DND-41 (cell line): ENCODE results near the gene SNTG2.

Experiments used
- ATAC-seq: fragments of 200-7000 bp; cut with Tn5 transposase; 3 replicates; pipeline ENCODE4 v1.9.1; 2021; ENCODE audit warnings: low read depth; ENCODE audit not compliant: insufficient read depth
- DNase-seq: peaks from one replicate; pipeline ENCODE4 v3.0.0-alpha.2; 2020
- H2AFZ ChIP-seq: 2 replicates; pipeline ENCODE4 v1.6.0; 2012; ENCODE audit warnings: low read depth, low read length
- H3K27ac ChIP-seq: 2 replicates; pipeline ENCODE4 v1.5.1; 2012; ENCODE audit warnings: low read length, inconsistent platforms
- H3K27me3 ChIP-seq: fragments of 200-600 bp; sonication (generic); 2 replicates; pipeline ENCODE4 v1.6.0; 2012; ENCODE audit warnings: low read length, mild to moderate bottlenecking, inconsistent platforms; ENCODE audit not compliant: insufficient read depth, poor library complexity
- H3K36me3 ChIP-seq: 2 replicates; pipeline ENCODE4 v1.5.1; 2012; ENCODE audit warnings: low read length, inconsistent platforms; ENCODE audit not compliant: insufficient read depth
- H3K4me1 ChIP-seq: 2 replicates; pipeline ENCODE4 v1.5.1; 2012; ENCODE audit warnings: mild to moderate bottlenecking, low read length; ENCODE audit not compliant: insufficient read depth
- H3K4me2 ChIP-seq: 2 replicates; pipeline ENCODE4 v1.6.0; 2012; ENCODE audit warnings: mild to moderate bottlenecking, moderate library complexity, low read length, inconsistent platforms; ENCODE audit not compliant: insufficient read depth
- H3K4me3 ChIP-seq, 2 experiments: fragments of 200-600 bp in 1 of 2; shearing (Covaris generic) in 1 of 2; 2 replicates each; pipeline ENCODE4 v1.5.1; 2012 to 2016; ENCODE audit warnings: inconsistent platforms in 2 of 2, low read length in 2 of 2, mild to moderate bottlenecking in 2 of 2, low read depth in 1 of 2, moderate library complexity in 1 of 2
- H3K79me2 ChIP-seq: 2 replicates; pipeline ENCODE4 v1.6.0; 2012; ENCODE audit warnings: low read length, inconsistent platforms; ENCODE audit not compliant: insufficient read depth
- H3K9ac ChIP-seq: 2 replicates; pipeline ENCODE4 v1.6.0; 2012; ENCODE audit warnings: low read depth, mild to moderate bottlenecking, inconsistent platforms, low read length, moderate library complexity
- H3K9me3 ChIP-seq: 2 replicates; pipeline ENCODE4 v1.5.1; 2012; ENCODE audit warnings: low read length, moderate library complexity, mild to moderate bottlenecking, inconsistent platforms; ENCODE audit not compliant: insufficient read depth, severe bottlenecking
- H4K20me1 ChIP-seq: 2 replicates; pipeline ENCODE4 v1.6.0; 2012; ENCODE audit warnings: low read length; ENCODE audit not compliant: insufficient read depth
- EZH2 ChIP-seq: IDR thresholded peaks from 3 replicates; pipeline ENCODE4 v1.6.1; 2012; ENCODE audit warnings: borderline replicate concordance, low read depth, mild to moderate bottlenecking, moderate library complexity, low read length, inconsistent platforms; ENCODE audit not compliant: severe bottlenecking
- TF ChIP-seq, protein P1 (sequence below): IDR thresholded peaks from 2 replicates; pipeline ENCODE4 v1.5.1; 2012; ENCODE audit warnings: borderline replicate concordance, low read length, moderate library complexity, mild to moderate bottlenecking; ENCODE audit not compliant: poor library complexity, severe bottlenecking; ENCODE audit errors: extremely low read depth

SNTG2 gene

DNA sequence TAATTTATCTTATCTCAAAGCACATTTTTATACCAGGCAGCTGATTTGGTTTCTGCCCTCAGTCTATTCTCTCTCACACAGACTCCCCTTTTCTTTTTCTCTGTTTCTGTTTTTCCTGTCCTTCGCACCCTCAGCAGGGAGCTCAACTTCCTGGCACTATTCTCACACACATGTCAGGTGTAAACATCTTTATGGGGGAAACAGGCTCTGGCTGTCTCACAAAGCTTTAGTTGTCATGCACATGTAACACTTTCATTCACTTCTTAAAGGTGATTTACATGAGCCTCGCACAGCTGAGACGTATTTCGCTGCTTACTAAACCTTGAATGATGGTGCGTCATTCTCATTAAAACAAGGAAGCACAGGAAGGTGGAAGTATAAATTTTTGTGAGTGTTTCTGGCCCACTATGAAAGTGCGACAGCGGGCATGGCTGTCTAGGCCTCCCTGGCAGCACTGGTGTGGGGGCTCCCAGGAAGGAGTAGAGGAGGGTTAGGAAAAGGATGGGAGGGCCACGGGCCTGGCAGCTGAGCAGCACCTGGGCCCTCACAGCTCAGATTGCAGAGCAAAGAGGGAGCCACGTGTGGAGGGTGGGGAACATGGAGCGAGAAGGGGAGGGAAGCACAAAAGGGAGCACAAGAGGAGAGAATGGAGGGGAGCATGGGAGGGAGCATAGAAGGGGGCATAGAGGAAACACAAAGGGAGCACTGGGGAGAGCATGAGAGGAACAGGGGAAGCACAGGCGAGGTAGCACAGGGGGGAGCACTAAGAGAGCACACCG lies 46.2 kb upstream of the SNTG2 start:
- H2AFZ ChIP-seq, result peak overlapping the region; percentile 57; the same call in 1 of the 2 replicates
- peaks cover 23% of the 10 kb centered on the region for H3K4me1 ChIP-seq
- H3K9ac ChIP-seq, result no peak overlapping the region
- peak; percentile 35; the same call in 2 of the 3 replicates for ATAC-seq
- no peak overlapping the region for H3K4me2 ChIP-seq
- H3K9me3 ChIP-seq, result peaks cover 3% of the 10 kb centered on the region
- TF ChIP-seq EZH2, result no peak
- TF ChIP-seq, protein P1, sequence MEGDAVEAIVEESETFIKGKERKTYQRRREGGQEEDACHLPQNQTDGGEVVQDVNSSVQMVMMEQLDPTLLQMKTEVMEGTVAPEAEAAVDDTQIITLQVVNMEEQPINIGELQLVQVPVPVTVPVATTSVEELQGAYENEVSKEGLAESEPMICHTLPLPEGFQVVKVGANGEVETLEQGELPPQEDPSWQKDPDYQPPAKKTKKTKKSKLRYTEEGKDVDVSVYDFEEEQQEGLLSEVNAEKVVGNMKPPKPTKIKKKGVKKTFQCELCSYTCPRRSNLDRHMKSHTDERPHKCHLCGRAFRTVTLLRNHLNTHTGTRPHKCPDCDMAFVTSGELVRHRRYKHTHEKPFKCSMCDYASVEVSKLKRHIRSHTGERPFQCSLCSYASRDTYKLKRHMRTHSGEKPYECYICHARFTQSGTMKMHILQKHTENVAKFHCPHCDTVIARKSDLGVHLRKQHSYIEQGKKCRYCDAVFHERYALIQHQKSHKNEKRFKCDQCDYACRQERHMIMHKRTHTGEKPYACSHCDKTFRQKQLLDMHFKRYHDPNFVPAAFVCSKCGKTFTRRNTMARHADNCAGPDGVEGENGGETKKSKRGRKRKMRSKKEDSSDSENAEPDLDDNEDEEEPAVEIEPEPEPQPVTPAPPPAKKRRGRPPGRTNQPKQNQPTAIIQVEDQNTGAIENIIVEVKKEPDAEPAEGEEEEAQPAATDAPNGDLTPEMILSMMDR, result no peak
- no peak for DNase-seq
- H3K4me3 ChIP-seq, result no peak overlapping the region
- no peaks in the 10 kb centered on the region for H3K27me3 ChIP-seq
- H3K27ac ChIP-seq, result peak overlapping the region; percentile 56
- H4K20me1 ChIP-seq, result no peaks in the 10 kb centered on the region
- no peaks in the 10 kb centered on the region for H3K79me2 ChIP-seq
- no peaks in the 10 kb centered on the region for H3K36me3 ChIP-seq

DNA sequence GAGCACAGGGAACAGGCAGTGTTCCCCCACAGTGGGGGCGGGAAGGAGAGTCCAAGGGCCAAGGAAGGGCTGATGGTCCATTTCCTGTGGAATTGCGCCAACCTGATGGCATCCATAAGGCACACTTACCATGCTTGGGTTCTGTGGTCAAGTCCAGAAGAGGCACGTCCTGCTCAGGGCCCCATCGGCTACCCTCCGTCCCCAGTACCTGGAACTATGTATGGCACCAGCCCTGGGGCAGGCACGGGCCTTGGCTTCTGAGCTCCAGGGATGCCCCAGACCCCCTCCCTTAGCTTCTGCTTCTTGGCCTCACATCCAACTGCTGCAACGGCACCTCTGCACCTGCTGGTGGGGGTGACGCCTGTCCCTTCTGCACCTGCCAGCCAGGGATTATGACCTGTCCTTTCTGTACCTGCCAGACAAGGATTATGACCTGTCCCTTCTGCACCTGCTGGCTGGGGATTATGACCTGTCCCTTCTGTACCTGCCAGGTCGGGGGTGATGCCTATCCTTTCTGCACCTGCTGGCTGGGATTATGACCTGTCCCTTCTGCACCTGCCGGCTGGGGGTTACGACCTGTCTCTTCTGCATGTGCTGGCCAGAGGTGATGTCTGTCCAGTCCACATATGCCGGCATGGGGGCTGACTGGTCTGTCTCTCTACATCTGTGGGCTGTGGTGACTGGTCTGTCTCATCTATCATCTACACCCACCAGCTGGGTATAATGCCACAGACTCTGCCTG lies 45.4 kb upstream of the SNTG2 start:
- peaks cover 25% of the 10 kb centered on the region for H3K4me1 ChIP-seq
- no peaks in the 10 kb centered on the region for H3K36me3 ChIP-seq
- H3K4me2 ChIP-seq, result no peak overlapping the region
- H3K27me3 ChIP-seq, result no peaks in the 10 kb centered on the region
- TF ChIP-seq, protein P1, result no peak
- no peak for TF ChIP-seq EZH2
- no peaks in the 10 kb centered on the region for H3K79me2 ChIP-seq
- no peak overlapping the region for H3K4me3 ChIP-seq
- H2AFZ ChIP-seq, result no peak overlapping the region
- no peak for ATAC-seq
- no peaks in the 10 kb centered on the region for H3K9me3 ChIP-seq
- peak overlapping the region; percentile 56; the same call in 1 of the 2 replicates for H3K27ac ChIP-seq
- DNase-seq, result no peak
- no peaks in the 10 kb centered on the region for H4K20me1 ChIP-seq
- H3K9ac ChIP-seq, result no peak overlapping the region

DNA sequence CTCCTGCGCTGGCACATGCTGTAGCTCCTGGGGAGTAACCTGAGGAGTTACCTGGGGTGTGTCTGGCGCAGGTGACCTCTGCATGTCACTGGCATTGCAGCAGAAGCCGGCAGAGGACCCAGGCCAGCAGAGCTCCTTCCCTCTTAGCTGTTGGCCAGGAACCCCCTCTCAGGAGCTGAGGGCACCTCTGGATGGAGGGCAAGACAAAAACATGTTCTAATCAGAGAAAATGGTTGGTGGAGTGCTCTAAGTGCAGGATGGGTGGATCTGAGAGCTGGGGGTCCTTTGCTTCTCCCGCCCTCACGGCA lies 44.9 kb upstream of the SNTG2 start:
- no peaks in the 10 kb centered on the region for H4K20me1 ChIP-seq
- ATAC-seq (no peak), DNase-seq (no peak)
- H3K27me3 ChIP-seq, result no peaks in the 10 kb centered on the region
- no peaks in the 10 kb centered on the region for H3K79me2 ChIP-seq
- no peak overlapping the region for H3K4me3 ChIP-seq
- no peaks in the 10 kb centered on the region for H3K9me3 ChIP-seq
- no peak overlapping the region for H3K27ac ChIP-seq
- H3K4me2 ChIP-seq, result no peak overlapping the region
- no peaks in the 10 kb centered on the region for H3K36me3 ChIP-seq
- H3K9ac ChIP-seq, result no peak overlapping the region
- H3K4me1 ChIP-seq, result peaks cover 25% of the 10 kb centered on the region
- no peak overlapping the region for H2AFZ ChIP-seq
- TF ChIP-seq EZH2, result no peak
- TF ChIP-seq, protein P1, result no peak
